H9 (cell line): ENCODE data around the gene UNCX. TPM values are rescaled to one million over a fixed set of nuclear protein-coding genes. Genes with fewer than 3 reads are reported as not detected.

Experiments used
- DNase-seq: peaks from one replicate; pipeline ENCODE4 v3.0.0-alpha.2; 2017
- H2AFZ ChIP-seq: one replicate; pipeline ENCODE4 v1.6.1; 2013; ENCODE audit warnings: mild to moderate bottlenecking, low read length, control low read depth, moderate library complexity
- H2AK5ac ChIP-seq: 2 replicates; pipeline ENCODE4 v1.6.1; 2013; ENCODE audit warnings: low read length, control low read depth, mixed read lengths; ENCODE audit not compliant: insufficient read length
- H2BK120ac ChIP-seq: one replicate; pipeline ENCODE4 v1.6.1; 2013; ENCODE audit warnings: low read depth, mild to moderate bottlenecking, low read length, control low read depth, inconsistent platforms; ENCODE audit not compliant: poor library complexity, severe bottlenecking
- H2BK12ac ChIP-seq: 2 replicates; pipeline ENCODE4 v1.6.1; 2013; ENCODE audit warnings: low read length, control low read depth, mixed read lengths, low read depth; ENCODE audit not compliant: insufficient read length
- H2BK15ac ChIP-seq: 2 replicates; pipeline ENCODE4 v1.6.1; 2013; ENCODE audit warnings: low read depth, low read length, control low read depth
- H2BK20ac ChIP-seq: one replicate; pipeline ENCODE4 v1.6.1; 2013; ENCODE audit warnings: low read depth, mild to moderate bottlenecking, low read length, control low read depth, inconsistent platforms; ENCODE audit not compliant: poor library complexity, severe bottlenecking
- H2BK5ac ChIP-seq: 2 replicates; pipeline ENCODE4 v1.6.1; 2013; ENCODE audit warnings: low read length, control low read depth, mixed read lengths; ENCODE audit not compliant: insufficient read length
- H3K14ac ChIP-seq: 2 replicates; pipeline ENCODE4 v1.6.1; 2013; ENCODE audit warnings: low read length, control low read depth; ENCODE audit not compliant: insufficient read depth
- H3K18ac ChIP-seq: 2 replicates; pipeline ENCODE4 v1.6.1; 2013; ENCODE audit warnings: low read depth, mild to moderate bottlenecking, mixed read lengths, low read length, control low read depth; ENCODE audit not compliant: insufficient read length
- H3K23ac ChIP-seq: 2 replicates; pipeline ENCODE4 v1.6.1; 2013; ENCODE audit warnings: low read length, control low read depth, mixed read lengths, low read depth; ENCODE audit not compliant: insufficient read length
- H3K23me2 ChIP-seq: 2 replicates; pipeline ENCODE4 v1.6.1; 2013; ENCODE audit warnings: low read depth, mild to moderate bottlenecking, mixed read lengths, low read length, control low read depth; ENCODE audit not compliant: insufficient read length, poor library complexity, severe bottlenecking
- H3K27ac ChIP-seq: 2 replicates; pipeline ENCODE4 v1.5.1; 2013; ENCODE audit warnings: low read length, control low read depth, mixed read lengths, low read depth; ENCODE audit not compliant: insufficient read length
- H3K27me3 ChIP-seq: 2 replicates; pipeline ENCODE4 v1.6.1; 2013; ENCODE audit warnings: low read length, control low read depth, inconsistent platforms; ENCODE audit not compliant: insufficient read depth
- H3K4ac ChIP-seq: 2 replicates; pipeline ENCODE4 v1.6.1; 2013; ENCODE audit warnings: low read depth, mild to moderate bottlenecking, control low read depth, inconsistent platforms, low read length, moderate library complexity
- H3K4me1 ChIP-seq: 2 replicates; pipeline ENCODE4 v1.6.1; 2013; ENCODE audit warnings: low read length, control low read depth, inconsistent platforms; ENCODE audit not compliant: insufficient read depth
- H3K4me2 ChIP-seq: 2 replicates; pipeline ENCODE4 v1.6.1; 2013; ENCODE audit warnings: low read length, control low read depth, mixed read lengths; ENCODE audit not compliant: insufficient read length, insufficient read depth
- H3K56ac ChIP-seq: 2 replicates; pipeline ENCODE4 v1.6.1; 2013; ENCODE audit warnings: low read depth, mild to moderate bottlenecking, mixed read lengths, low read length, control low read depth; ENCODE audit not compliant: insufficient read length
- H3K79me1 ChIP-seq: 2 replicates; pipeline ENCODE4 v1.6.1; 2013; ENCODE audit warnings: low read depth, mild to moderate bottlenecking, moderate library complexity, low read length, control low read depth, inconsistent platforms; ENCODE audit not compliant: insufficient read depth, poor library complexity, severe bottlenecking
- H3K79me2 ChIP-seq: 2 replicates; pipeline ENCODE4 v1.6.1; 2013; ENCODE audit warnings: low read length, control low read depth, inconsistent platforms; ENCODE audit not compliant: insufficient read depth
- H3K9ac ChIP-seq: 2 replicates; pipeline ENCODE4 v1.6.1; 2013; ENCODE audit warnings: low read length, control low read depth, mixed read lengths; ENCODE audit not compliant: insufficient read length; ENCODE audit errors: extremely low read depth
- H3K9me3 ChIP-seq: one replicate; pipeline ENCODE4 v1.6.1; 2013; ENCODE audit warnings: low read depth, low read length, inconsistent platforms; ENCODE audit not compliant: control insufficient read depth
- H3T11ph ChIP-seq: one replicate; pipeline ENCODE4 v1.6.1; 2013; ENCODE audit warnings: mild to moderate bottlenecking, low read length, control low read depth, inconsistent platforms
- H4K20me1 ChIP-seq: one replicate; pipeline ENCODE4 v1.6.1; 2013; ENCODE audit not compliant: control insufficient read depth, insufficient read length, insufficient read depth
- H4K5ac ChIP-seq: 2 replicates; pipeline ENCODE4 v1.6.1; 2013; ENCODE audit warnings: low read depth, mild to moderate bottlenecking, mixed read lengths, low read length, control low read depth; ENCODE audit not compliant: insufficient read length
- H4K8ac ChIP-seq: replicated peaks from 2 replicates; pipeline ENCODE4 v1.6.1; 2013; ENCODE audit warnings: low read length, control low read depth, mixed read lengths, low read depth; ENCODE audit not compliant: insufficient read length
- H4K91ac ChIP-seq: 2 replicates; pipeline ENCODE4 v1.6.1; 2013; ENCODE audit warnings: low read depth, mild to moderate bottlenecking, moderate library complexity, mixed read lengths, low read length, control low read depth; ENCODE audit not compliant: insufficient read length
- H3K27ac Mint-ChIP-seq, 3 experiments: 2 replicates in 2 of 3; 3 replicates in 1 of 3; pipeline ENCODE4 v1.8.0; 2020 to 2021; ENCODE audit warnings: mixed read lengths in 3 of 3, mild to moderate bottlenecking in 1 of 3, moderate library complexity in 1 of 3
- H3K27me3 Mint-ChIP-seq: 2 replicates; pipeline ENCODE4 v1.8.0; 2021; ENCODE audit warnings: low read depth, mild to moderate bottlenecking, moderate library complexity, mixed read lengths
- H3K36me3 Mint-ChIP-seq, 3 experiments: 2 replicates in 2 of 3; 3 replicates in 1 of 3; pipeline ENCODE4 v1.8.0; 2020 to 2021; ENCODE audit warnings: low read depth in 3 of 3, mixed read lengths in 3 of 3; ENCODE audit not compliant: insufficient read depth in 1 of 3
- H3K4me1 Mint-ChIP-seq, 2 experiments: 2 replicates each; pipeline ENCODE4 v1.8.0; 2020; ENCODE audit warnings: mixed read lengths in 2 of 2
- H3K4me3 Mint-ChIP-seq, 2 experiments: 2 replicates in 1 of 2; 3 replicates in 1 of 2; pipeline ENCODE4 v1.8.0; 2020 to 2021; ENCODE audit warnings: mild to moderate bottlenecking in 2 of 2, mixed read lengths in 2 of 2, moderate library complexity in 1 of 2
- H3K9me3 Mint-ChIP-seq, 2 experiments: 2 replicates in 1 of 2; 3 replicates in 1 of 2; pipeline ENCODE4 v1.8.0; 2020; ENCODE audit warnings: mild to moderate bottlenecking in 2 of 2, mixed read lengths in 2 of 2, moderate library complexity in 1 of 2
- WGBS: extraction: QIAGEN DNeasy Blood & Tissue Kit; methylation state at CpG from one replicate; pipeline ENCODE4 v1.1.7; 2013; ENCODE audit warnings: missing lambda C conversion rate, low lambda C conversion rate, mixed read lengths; ENCODE audit not compliant: insufficient read length; ENCODE audit errors: extremely low coverage; 5-methylcytosine and 5-hydroxymethylcytosine counted together
- total RNA-seq: library from RNA; stranded (reverse); gene quantifications from 2 replicates; pipeline ENCODE4 v1.2.1, GENCODE V29; 2021
- TF ChIP-seq, protein P1 (sequence below): fragments of 200-600 bp; sonication (generic); conservative IDR thresholded peaks from 3 replicates; pipeline ENCODE4 v1.8.0; 2021; ENCODE audit warnings: antibody characterized with exemption, mild to moderate bottlenecking

UNCX gene
- total RNA-seq, 1 experiment from 2014 or later = not detected

DNA sequence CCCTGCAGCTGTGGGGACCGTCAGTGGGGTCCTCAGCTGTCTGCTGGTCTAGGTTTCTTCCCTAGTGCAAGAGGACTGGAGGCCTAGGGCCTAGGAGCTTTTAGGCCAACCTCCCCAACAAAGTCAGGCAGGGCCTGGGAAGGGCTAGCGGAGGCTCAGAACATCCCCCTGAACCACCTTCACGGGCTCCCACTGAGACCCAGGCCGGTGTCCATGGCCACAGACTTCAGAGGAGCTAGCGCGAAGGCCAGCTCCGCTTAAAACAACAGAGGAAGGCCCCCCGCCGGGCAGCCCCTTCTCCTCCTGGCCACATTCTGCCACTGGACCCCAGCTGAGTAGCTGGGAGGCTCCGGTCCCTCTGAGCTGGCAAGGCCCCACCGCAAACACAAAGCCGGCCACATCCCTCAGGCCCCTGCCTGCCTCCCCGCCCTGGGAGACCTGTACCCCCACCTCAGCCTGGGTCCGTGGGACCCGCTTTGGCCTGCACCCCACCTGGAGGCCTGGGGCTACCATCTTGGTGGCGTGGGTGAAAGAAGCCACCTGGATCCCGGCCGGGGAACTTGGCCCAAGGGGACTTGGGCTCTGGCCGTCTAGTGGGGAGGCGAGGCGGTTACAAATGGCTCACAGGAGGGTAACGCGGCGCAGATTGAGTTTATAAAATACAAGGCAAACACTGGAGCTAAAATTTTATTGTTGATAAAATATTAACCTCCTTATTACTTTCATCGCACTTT is 5.4 kb upstream of the UNCX start:
- H3K4ac ChIP-seq = no peak overlapping the region
- no peak overlapping the region for H3K9ac ChIP-seq
- no peak overlapping the region for H2BK120ac ChIP-seq
- H4K20me1 ChIP-seq = no peaks in the 10 kb centered on the region
- no peak overlapping the region for H4K8ac ChIP-seq
- DNase-seq = peak; percentile 55
- TF ChIP-seq, protein P1, sequence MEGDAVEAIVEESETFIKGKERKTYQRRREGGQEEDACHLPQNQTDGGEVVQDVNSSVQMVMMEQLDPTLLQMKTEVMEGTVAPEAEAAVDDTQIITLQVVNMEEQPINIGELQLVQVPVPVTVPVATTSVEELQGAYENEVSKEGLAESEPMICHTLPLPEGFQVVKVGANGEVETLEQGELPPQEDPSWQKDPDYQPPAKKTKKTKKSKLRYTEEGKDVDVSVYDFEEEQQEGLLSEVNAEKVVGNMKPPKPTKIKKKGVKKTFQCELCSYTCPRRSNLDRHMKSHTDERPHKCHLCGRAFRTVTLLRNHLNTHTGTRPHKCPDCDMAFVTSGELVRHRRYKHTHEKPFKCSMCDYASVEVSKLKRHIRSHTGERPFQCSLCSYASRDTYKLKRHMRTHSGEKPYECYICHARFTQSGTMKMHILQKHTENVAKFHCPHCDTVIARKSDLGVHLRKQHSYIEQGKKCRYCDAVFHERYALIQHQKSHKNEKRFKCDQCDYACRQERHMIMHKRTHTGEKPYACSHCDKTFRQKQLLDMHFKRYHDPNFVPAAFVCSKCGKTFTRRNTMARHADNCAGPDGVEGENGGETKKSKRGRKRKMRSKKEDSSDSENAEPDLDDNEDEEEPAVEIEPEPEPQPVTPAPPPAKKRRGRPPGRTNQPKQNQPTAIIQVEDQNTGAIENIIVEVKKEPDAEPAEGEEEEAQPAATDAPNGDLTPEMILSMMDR = no peak; the same call in 2 of the 3 replicates
- H3K79me1 ChIP-seq = no peaks in the 10 kb centered on the region
- peaks cover 14% of the 10 kb centered on the region for H3K23me2 ChIP-seq
- no peak overlapping the region for H3K18ac ChIP-seq
- H3K23ac ChIP-seq = no peak overlapping the region
- peak overlapping the region; percentile 8 for H3K4me2 ChIP-seq
- peaks cover 0 to 2% of the 10 kb centered on the region in 2 experiments; a peak in 1 of 5 replicates for H3K9me3 Mint-ChIP-seq
- peaks cover 16 to 45% of the 10 kb centered on the region in 2 experiments for H3K4me1 Mint-ChIP-seq
- no peak overlapping the region for H2BK20ac ChIP-seq
- no peaks in the 10 kb centered on the region; the same call in 1 of the 2 replicates for H3K4me1 ChIP-seq
- no peak overlapping the region for H2BK15ac ChIP-seq
- no peak overlapping the region for H3K27ac Mint-ChIP-seq
- H3T11ph ChIP-seq = no peak overlapping the region
- no peak overlapping the region for H2BK12ac ChIP-seq
- no peak overlapping the region for H3K27ac ChIP-seq
- H2AFZ ChIP-seq = no peak overlapping the region
- WGBS = no CpG with 5 or more reads among the region's 25 CpGs
- no peak overlapping the region for H4K5ac ChIP-seq
- no peaks in the 10 kb centered on the region for H3K9me3 ChIP-seq
- no peak overlapping the region for H3K14ac ChIP-seq
- H3K27me3 Mint-ChIP-seq = peaks cover 94% of the 10 kb centered on the region
- H3K4me3 Mint-ChIP-seq = no peak overlapping the region; a peak in 2 of 5 replicates
- H3K36me3 Mint-ChIP-seq = no peaks in the 10 kb centered on the region
- H3K27me3 ChIP-seq = peaks cover 70% of the 10 kb centered on the region
- no peaks in the 10 kb centered on the region for H3K79me2 ChIP-seq
- no peak overlapping the region for H4K91ac ChIP-seq
- no peak overlapping the region for H2BK5ac ChIP-seq
- H3K56ac ChIP-seq = no peak overlapping the region
- H2AK5ac ChIP-seq = no peak overlapping the region
